Activated T-helper 2 cell treated with anti-CD3 and anti-CD28 coated beads, Interferon-gamma antibody, Interleukin-2, Interleukin-4, amounts not matched to agents 10 μg/mL and 5 μg/mL and 100 μg/mL, durations not matched to agents 14 hours and 24 hours and 36 hours (primary cell): ENCODE measurements around the gene TBC1D3L. TPM values are rescaled to one million over a fixed set of nuclear protein-coding genes. Genes with fewer than 3 reads are reported as not detected.
"Not testable (repeated sequence)": the region's sequence is repeated elsewhere in the genome, so short reads cannot be mapped to it uniquely, and the experiment has no call there.

Experiments
- DNase-seq: peaks from one replicate; pipeline ENCODE4 v3.0.0; 2021; ENCODE audit warnings: low spot score
- H3K27ac Mint-ChIP-seq: one replicate; pipeline ENCODE4 v1.8.0; 2021; ENCODE audit warnings: mixed read lengths
- H3K27me3 Mint-ChIP-seq: one replicate; pipeline ENCODE4 v1.8.0; 2021; ENCODE audit warnings: low read depth, mixed read lengths
- H3K36me3 Mint-ChIP-seq: one replicate; pipeline ENCODE4 v1.8.0; 2021; ENCODE audit warnings: low read depth, mixed read lengths
- H3K4me1 Mint-ChIP-seq: one replicate; pipeline ENCODE4 v1.8.0; 2021; ENCODE audit warnings: low read depth, mixed read lengths
- H3K4me3 Mint-ChIP-seq: one replicate; pipeline ENCODE4 v1.8.0; 2021; ENCODE audit warnings: low read depth, mild to moderate bottlenecking, moderate library complexity, mixed read lengths
- H3K9me3 Mint-ChIP-seq: one replicate; pipeline ENCODE4 v1.8.0; 2021; ENCODE audit warnings: mixed read lengths
- intact Hi-C: fragments of 100-400 bp; cut with micrococcal nuclease; formaldehyde crosslinking; loops from one replicate; pipeline ENCODE4 v1.15.1; 2023
- total RNA-seq: library from RNA; stranded (reverse); gene quantifications from 2 replicates; pipeline ENCODE4 v1.2.3, GENCODE V29; 2022

The TBC1D3L gene
- total RNA-seq = 18.1 and 22.5 TPM in 2 replicates

DNA sequence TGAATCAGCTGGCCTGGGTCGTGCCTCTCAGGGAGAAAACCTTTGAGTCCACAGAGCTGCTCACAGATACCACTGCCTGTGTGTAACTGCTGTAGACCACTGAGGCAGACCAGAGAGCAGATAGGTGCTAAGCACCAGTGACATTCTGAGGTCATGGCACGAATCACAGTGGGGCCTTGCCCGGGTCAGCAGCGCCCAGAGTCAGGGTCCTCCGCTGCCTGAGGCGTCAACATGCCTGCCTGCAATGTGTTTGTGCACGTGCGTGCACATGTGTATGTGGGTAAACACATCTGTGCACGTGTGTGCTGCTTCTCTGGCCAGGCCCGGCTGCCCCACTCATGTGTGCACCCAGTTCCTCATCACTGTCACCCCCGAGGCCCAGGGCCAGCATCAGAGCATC, at the start of gene TBC1D3L:
Gene TBC1D3L, minus strand, starts transcription at position 101 of the 400 bp plus-strand sequence. CDS start 1,540 bp downstream, outside the sequence.
- H3K4me3 Mint-ChIP-seq, H3K36me3 Mint-ChIP-seq, intact Hi-C loops, H3K27me3 Mint-ChIP-seq, H3K4me1 Mint-ChIP-seq, H3K9me3 Mint-ChIP-seq, H3K27ac Mint-ChIP-seq, DNase-seq: not testable (repeated sequence)

DNA sequence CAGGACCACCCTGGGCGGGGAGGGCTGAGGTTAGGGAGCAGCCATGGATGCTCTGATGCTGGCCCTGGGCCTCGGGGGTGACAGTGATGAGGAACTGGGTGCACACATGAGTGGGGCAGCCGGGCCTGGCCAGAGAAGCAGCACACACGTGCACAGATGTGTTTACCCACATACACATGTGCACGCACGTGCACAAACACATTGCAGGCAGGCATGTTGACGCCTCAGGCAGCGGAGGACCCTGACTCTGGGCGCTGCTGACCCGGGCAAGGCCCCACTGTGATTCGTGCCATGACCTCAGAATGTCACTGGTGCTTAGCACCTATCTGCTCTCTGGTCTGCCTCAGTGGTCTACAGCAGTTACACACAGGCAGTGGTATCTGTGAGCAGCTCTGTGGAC, 14.8 kb upstream of the TBC1D3L start, which contains the start of gene TBC1D3D:
Gene TBC1D3D, plus strand, starts transcription at position 301 of the 400 bp plus-strand sequence. CDS start 1,585 bp downstream, outside the sequence.
- H3K36me3 Mint-ChIP-seq, H3K4me3 Mint-ChIP-seq, DNase-seq, H3K27ac Mint-ChIP-seq, intact Hi-C loops, H3K9me3 Mint-ChIP-seq, H3K4me1 Mint-ChIP-seq, H3K27me3 Mint-ChIP-seq: not testable (repeated sequence)

Other genes starting within 250 kb of the TBC1D3L start
- 4.6 and 5.0 TPM in 2 replicates for gene HNF1B, start 244.0 kb downstream of the TBC1D3L start, total RNA-seq
- gene TBC1D3K, start 64.6 kb downstream of the TBC1D3L start, total RNA-seq = not detected in 2 replicates
- gene TBC1D3D, start 14.9 kb upstream of the TBC1D3L start, total RNA-seq = 1.5 TPM in 1 of 2 replicates, not detected in the other
- gene TBC1D3C, start 79.6 kb upstream of the TBC1D3L start, total RNA-seq = not detected in 2 replicates
- gene TBC1D3E, start 138.9 kb upstream of the TBC1D3L start, total RNA-seq = not detected in 2 replicates
- gene TBC1D3, start 203.5 kb upstream of the TBC1D3L start, total RNA-seq = not detected in 2 replicates